HEK293 (cell line): ENCODE data around the gene GP1BB.

Experiments
- CTCF ChIA-PET: fragments of 350-600 bp; formaldehyde crosslinking; extraction: SDS; loops from one replicate; lab custom pipeline; 2021; ENCODE audit warnings: antibody characterized with exemption; lab: Yijun Ruan, JAX
- POLR2A ChIA-PET: fragments of 300-600 bp; formaldehyde crosslinking; extraction: SDS; loops from one replicate; lab custom pipeline; 2020; ENCODE audit warnings: antibody characterized with exemption, inconsistent platforms; lab: Yijun Ruan, JAX
- H3K27ac ChIP-seq: fragments of 200-500 bp; sonication (Bioruptor generic); 2 replicates; pipeline ENCODE4 v1.5.1; 2014; ENCODE audit warnings: low read depth, low read length, control low read depth, inconsistent platforms; ENCODE audit errors: extremely low read depth
- H3K36me3 ChIP-seq, 2 experiments: fragments of 200-500 bp in 1 of 2; sonication (Bioruptor generic) in 1 of 2; 1 replicate in 1 of 2; 2 replicates in 1 of 2; pipeline ENCODE4 v1.5.1; 2014 to 2017; ENCODE audit warnings: inconsistent platforms in 2 of 2, low read length in 2 of 2; ENCODE audit not compliant: control insufficient read depth in 2 of 2, insufficient read depth in 1 of 2
- H3K4me1 ChIP-seq: fragments of 200-500 bp; sonication (Bioruptor generic); 2 replicates; pipeline ENCODE4 v1.5.1; 2014; ENCODE audit warnings: mild to moderate bottlenecking, low read length, inconsistent platforms; ENCODE audit not compliant: control insufficient read depth, insufficient read depth
- H3K4me3 ChIP-seq: 2 replicates; pipeline ENCODE4 v1.5.1; 2011; ENCODE audit warnings: low read depth, mild to moderate bottlenecking, control low read depth, low read length, moderate library complexity
- H3K9me3 ChIP-seq: fragments of 200-500 bp; sonication (Bioruptor generic); 2 replicates; pipeline ENCODE4 v1.5.1; 2014; ENCODE audit warnings: low read depth, low read length, inconsistent platforms; ENCODE audit not compliant: control insufficient read depth, insufficient read depth
- BCL11A ChIP-seq: fragments of 450-650 bp; formaldehyde crosslinking; IDR thresholded peaks from 2 replicates; pipeline ENCODE4 v1.5.1; 2016; ENCODE audit warnings: low read depth, missing biosample characterization, missing genetic modification characterization
- GLIS1 ChIP-seq: fragments of 450-650 bp; formaldehyde crosslinking; IDR thresholded peaks from 2 replicates; pipeline ENCODE4 v1.5.1; 2016; ENCODE audit warnings: missing biosample characterization, missing genetic modification characterization
- RBAK ChIP-seq: fragments of 450-650 bp; formaldehyde crosslinking; IDR thresholded peaks from 2 replicates; pipeline ENCODE4 v1.5.1; 2016; ENCODE audit warnings: missing biosample characterization, missing genetic modification characterization
- SCRT1 ChIP-seq: fragments of 450-650 bp; formaldehyde crosslinking; IDR thresholded peaks from 2 replicates; pipeline ENCODE4 v1.5.1; 2016; ENCODE audit warnings: missing biosample characterization, missing genetic modification characterization, borderline replicate concordance
- ZFHX2 ChIP-seq: fragments of 450-650 bp; formaldehyde crosslinking; conservative IDR thresholded peaks from 2 replicates; pipeline ENCODE4 v1.5.1; 2016; ENCODE audit warnings: missing biosample characterization, missing genetic modification characterization
- ZIC2 ChIP-seq: fragments of 450-650 bp; formaldehyde crosslinking; IDR thresholded peaks from 2 replicates; pipeline ENCODE4 v1.5.1; 2016; ENCODE audit warnings: missing biosample characterization, missing genetic modification characterization
- ZNF10 ChIP-seq: fragments of 450-650 bp; formaldehyde crosslinking; IDR thresholded peaks from 2 replicates; pipeline ENCODE4 v1.5.1; 2017; ENCODE audit warnings: missing biosample characterization, missing genetic modification characterization
- ZNF132 ChIP-seq: fragments of 450-650 bp; formaldehyde crosslinking; IDR thresholded peaks from 2 replicates; pipeline ENCODE4 v1.5.1; 2017; ENCODE audit warnings: missing biosample characterization, missing genetic modification characterization, borderline replicate concordance
- ZNF266 ChIP-seq: fragments of 450-650 bp; formaldehyde crosslinking; IDR thresholded peaks from 2 replicates; pipeline ENCODE4 v1.5.1; 2016; ENCODE audit warnings: missing biosample characterization, missing genetic modification characterization, low read depth
- ZNF274 ChIP-seq, 2 experiments: fragments of 200-500 bp in 1 of 2; fragments of 450-650 bp in 1 of 2; sonication (Bioruptor generic) in 1 of 2; formaldehyde crosslinking in 1 of 2; IDR thresholded peaks; 2 replicates each; pipeline versions ENCODE4 v1.5.1 to v1.6.1; 2014 to 2016; ENCODE audit warnings: borderline replicate concordance in 1 of 2, inconsistent platforms in 1 of 2, low read length in 1 of 2, missing biosample characterization in 1 of 2, missing genetic modification characterization in 1 of 2
- ZNF394 ChIP-seq: fragments of 450-650 bp; formaldehyde crosslinking; IDR thresholded peaks from 2 replicates; pipeline ENCODE4 v1.5.1; 2016; ENCODE audit warnings: missing biosample characterization, missing genetic modification characterization, mild to moderate bottlenecking, moderate library complexity, borderline replicate concordance
- ZNF404 ChIP-seq: fragments of 450-650 bp; formaldehyde crosslinking; IDR thresholded peaks from 2 replicates; pipeline ENCODE4 v1.5.1; 2017; ENCODE audit warnings: missing biosample characterization, missing genetic modification characterization
- ZNF501 ChIP-seq: fragments of 450-650 bp; formaldehyde crosslinking; IDR thresholded peaks from 2 replicates; pipeline ENCODE4 v1.5.1; 2016; ENCODE audit warnings: missing biosample characterization, missing genetic modification characterization
- ZNF549 ChIP-seq: fragments of 450-650 bp; IDR thresholded peaks from 2 replicates; pipeline ENCODE4 v1.5.1; 2018; ENCODE audit warnings: missing biosample characterization, missing genetic modification characterization, mild to moderate bottlenecking, inconsistent platforms, moderate library complexity
- ZNF623 ChIP-seq: fragments of 450-650 bp; formaldehyde crosslinking; IDR thresholded peaks from 2 replicates; pipeline ENCODE4 v1.5.1; 2016; ENCODE audit warnings: missing biosample characterization, missing genetic modification characterization
- ZSCAN30 ChIP-seq: fragments of 450-650 bp; IDR thresholded peaks from 2 replicates; pipeline ENCODE4 v1.5.1; 2018; ENCODE audit warnings: missing biosample characterization, mild to moderate bottlenecking, missing genetic modification characterization, moderate library complexity
- TF ChIP-seq, protein P1 (sequence below): fragments of 450-650 bp; formaldehyde crosslinking; IDR thresholded peaks from 2 replicates; pipeline ENCODE4 v1.5.1; 2016; ENCODE audit warnings: missing biosample characterization, missing genetic modification characterization
- TF ChIP-seq, protein P2 (sequence below): fragments of 450-650 bp; formaldehyde crosslinking; IDR thresholded peaks from 2 replicates; pipeline ENCODE4 v1.5.1; 2017; ENCODE audit warnings: missing biosample characterization, missing genetic modification characterization
- TF ChIP-seq, protein P3 (sequence below): fragments of 450-650 bp; formaldehyde crosslinking; IDR thresholded peaks from 2 replicates; pipeline ENCODE4 v1.5.1; 2016; ENCODE audit warnings: missing biosample characterization, missing genetic modification characterization
- TF ChIP-seq, protein P4 (sequence below): fragments of 450-650 bp; formaldehyde crosslinking; IDR thresholded peaks from 2 replicates; pipeline ENCODE4 v1.5.1; 2016; ENCODE audit warnings: missing biosample characterization, missing genetic modification characterization, low read depth

Gene GP1BB

DNA sequence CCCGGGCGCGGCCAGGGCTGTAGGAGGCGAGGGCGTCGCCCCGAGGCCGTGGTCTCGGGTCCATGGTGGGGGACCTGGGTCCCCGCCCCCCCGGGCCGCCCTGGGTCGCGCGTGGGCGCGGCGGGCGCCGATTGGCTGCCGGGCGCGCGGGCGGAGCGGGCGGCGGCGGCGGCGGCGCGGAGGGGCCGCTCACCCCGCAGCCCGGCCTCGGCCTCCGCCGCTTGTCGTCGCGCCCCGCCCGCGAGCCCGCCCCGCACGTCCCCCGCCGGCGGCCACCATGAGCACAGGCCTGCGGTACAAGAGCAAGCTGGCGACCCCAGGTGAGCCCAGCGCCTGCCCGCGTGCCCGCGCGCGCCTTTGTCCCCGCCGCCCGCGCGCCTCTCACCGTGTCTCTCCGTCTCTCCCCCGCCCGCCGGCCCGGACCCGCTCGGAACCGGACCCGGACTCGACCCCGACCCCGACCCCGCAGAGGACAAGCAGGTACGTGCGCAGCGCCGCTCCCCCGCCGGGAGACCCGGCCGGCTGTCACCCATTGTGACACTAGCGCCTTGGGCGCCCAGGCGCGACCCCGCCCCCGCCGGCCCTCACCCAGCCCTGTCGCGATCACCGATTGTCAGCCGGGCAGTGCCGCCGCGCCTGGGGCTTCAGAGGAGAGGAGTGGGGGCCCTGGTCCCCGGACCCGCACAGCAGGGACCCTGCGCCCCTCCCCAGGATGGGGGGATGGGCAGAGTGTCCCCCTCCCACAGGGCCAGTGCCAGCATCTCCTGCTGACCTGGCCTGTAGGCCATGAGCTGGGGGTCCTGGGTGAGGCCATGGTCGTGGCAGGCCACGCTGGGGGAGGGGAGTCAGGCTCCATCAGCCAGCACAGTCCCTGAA, 8.8 kb upstream of the GP1BB start, which contains the start of gene SEPTIN5 (continued):
- TF ChIP-seq ZNF274 (IDR thresholded peaks at IDR 0.05; ENCODE audit: low read length) (no peak), ZNF274 (tag by site-specific recombination; IDR thresholded peaks at IDR 0.05; ENCODE audit: borderline replicate concordance) (no peak), RBAK (tag by site-specific recombination) (no peak), ZNF266 (tag by site-specific recombination) (no peak), ZFHX2 (peak; percentile 39), ZSCAN30 (tag by site-specific recombination) (no peak), ZNF501 (tag by site-specific recombination) (no peak), ZIC2 (tag by site-specific recombination) (peak; percentile 65; the same call in 1 of the 2 replicates), ZNF132 (tag by site-specific recombination) (no peak), SCRT1 (tag by site-specific recombination) (no peak), BCL11A (tag by site-specific recombination) (peak; percentile 37; the same call in 1 of the 2 replicates)
- TF ChIP-seq, protein P1, sequence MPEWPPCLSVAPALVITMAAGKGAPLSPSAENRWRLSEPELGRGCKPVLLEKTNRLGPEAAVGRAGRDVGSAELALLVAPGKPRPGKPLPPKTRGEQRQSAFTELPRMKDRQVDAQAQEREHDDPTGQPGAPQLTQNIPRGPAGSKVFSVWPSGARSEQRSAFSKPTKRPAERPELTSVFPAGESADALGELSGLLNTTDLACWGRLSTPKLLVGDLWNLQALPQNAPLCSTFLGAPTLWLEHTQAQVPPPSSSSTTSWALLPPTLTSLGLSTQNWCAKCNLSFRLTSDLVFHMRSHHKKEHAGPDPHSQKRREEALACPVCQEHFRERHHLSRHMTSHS (tag by site-specific recombination) = no peak
- TF ChIP-seq, protein P2, sequence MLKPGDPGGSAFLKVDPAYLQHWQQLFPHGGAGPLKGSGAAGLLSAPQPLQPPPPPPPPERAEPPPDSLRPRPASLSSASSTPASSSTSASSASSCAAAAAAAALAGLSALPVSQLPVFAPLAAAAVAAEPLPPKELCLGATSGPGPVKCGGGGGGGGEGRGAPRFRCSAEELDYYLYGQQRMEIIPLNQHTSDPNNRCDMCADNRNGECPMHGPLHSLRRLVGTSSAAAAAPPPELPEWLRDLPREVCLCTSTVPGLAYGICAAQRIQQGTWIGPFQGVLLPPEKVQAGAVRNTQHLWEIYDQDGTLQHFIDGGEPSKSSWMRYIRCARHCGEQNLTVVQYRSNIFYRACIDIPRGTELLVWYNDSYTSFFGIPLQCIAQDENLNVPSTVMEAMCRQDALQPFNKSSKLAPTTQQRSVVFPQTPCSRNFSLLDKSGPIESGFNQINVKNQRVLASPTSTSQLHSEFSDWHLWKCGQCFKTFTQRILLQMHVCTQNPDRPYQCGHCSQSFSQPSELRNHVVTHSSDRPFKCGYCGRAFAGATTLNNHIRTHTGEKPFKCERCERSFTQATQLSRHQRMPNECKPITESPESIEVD (tag by site-specific recombination) = no peak
- TF ChIP-seq, protein P3, sequence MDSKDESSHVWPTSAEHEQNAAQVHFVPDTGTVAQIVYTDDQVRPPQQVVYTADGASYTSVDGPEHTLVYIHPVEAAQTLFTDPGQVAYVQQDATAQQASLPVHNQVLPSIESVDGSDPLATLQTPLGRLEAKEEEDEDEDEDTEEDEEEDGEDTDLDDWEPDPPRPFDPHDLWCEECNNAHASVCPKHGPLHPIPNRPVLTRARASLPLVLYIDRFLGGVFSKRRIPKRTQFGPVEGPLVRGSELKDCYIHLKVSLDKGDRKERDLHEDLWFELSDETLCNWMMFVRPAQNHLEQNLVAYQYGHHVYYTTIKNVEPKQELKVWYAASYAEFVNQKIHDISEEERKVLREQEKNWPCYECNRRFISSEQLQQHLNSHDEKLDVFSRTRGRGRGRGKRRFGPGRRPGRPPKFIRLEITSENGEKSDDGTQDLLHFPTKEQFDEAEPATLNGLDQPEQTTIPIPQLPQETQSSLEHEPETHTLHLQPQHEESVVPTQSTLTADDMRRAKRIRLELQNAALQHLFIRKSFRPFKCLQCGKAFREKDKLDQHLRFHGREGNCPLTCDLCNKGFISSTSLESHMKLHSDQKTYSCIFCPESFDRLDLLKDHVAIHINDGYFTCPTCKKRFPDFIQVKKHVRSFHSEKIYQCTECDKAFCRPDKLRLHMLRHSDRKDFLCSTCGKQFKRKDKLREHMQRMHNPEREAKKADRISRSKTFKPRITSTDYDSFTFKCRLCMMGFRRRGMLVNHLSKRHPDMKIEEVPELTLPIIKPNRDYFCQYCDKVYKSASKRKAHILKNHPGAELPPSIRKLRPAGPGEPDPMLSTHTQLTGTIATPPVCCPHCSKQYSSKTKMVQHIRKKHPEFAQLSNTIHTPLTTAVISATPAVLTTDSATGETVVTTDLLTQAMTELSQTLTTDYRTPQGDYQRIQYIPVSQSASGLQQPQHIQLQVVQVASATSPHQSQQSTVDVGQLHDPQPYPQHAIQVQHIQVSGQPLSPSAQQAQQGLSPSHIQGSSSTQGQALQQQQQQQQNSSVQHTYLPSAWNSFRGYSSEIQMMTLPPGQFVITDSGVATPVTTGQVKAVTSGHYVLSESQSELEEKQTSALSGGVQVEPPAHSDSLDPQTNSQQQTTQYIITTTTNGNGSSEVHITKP (tag by site-specific recombination) = no peak
- TF ChIP-seq, all 188 proteins: peak for 20

DNA sequence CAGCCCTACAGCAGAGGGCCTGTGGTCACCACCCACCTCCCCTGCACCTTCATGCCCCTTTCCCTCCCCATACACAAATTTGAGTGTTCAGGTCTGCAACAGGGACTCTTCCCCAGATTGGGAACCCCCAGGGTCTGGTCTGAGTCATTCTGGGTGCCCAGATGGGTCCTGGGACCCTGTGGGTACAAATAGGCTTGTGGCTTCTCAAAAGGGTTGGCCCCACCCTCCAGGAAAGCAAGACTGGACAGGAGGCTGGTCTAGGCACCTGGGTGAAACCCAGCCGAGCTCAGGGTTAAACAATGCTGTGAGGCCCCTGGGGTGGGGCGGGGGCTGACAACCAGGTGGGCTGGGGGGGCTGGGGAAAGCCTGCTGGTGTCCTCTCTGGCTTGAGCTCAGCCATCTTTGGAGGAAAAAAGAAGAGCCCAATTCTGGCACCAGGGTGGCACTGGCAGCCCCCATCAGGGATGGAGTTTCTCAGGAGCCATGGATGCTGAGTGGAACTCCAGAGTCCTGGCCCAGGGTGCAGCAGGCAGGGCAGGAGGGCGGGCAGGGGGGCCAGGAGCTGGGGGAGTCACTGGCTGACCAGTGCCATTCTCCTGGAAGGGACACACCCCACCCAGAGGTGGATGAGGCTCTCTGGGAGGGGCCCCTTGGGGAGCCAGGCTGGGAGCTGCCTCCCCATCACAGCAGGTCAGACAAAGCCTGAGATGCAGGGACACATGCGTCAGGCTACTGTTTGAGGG, 8.0 kb upstream of the GP1BB start:
- no peak overlapping the region; the same call in 1 of the 2 replicates for H3K27ac ChIP-seq
- ChIA-PET POLR2A (no interaction called here), CTCF (interaction anchor here (0.6 to 1.7 kb wide), 3 partner anchors 9 to 15 kb away, joined by 3 to 6 read pairs (median 6); partner anchors contain the start of gene GP1BB)
- no peaks in the 10 kb centered on the region; the same call in 1 of the 2 replicates for H3K4me1 ChIP-seq
- H3K4me3 ChIP-seq = peak overlapping the region; percentile 53
- H3K36me3 ChIP-seq = peaks cover 0 to 11% of the 10 kb centered on the region in 2 experiments; a peak in 1 of 3 replicates
- H3K9me3 ChIP-seq = no peaks in the 10 kb centered on the region
- TF ChIP-seq ZNF549 (tag by site-specific recombination) = no peak
- TF ChIP-seq, protein P4, sequence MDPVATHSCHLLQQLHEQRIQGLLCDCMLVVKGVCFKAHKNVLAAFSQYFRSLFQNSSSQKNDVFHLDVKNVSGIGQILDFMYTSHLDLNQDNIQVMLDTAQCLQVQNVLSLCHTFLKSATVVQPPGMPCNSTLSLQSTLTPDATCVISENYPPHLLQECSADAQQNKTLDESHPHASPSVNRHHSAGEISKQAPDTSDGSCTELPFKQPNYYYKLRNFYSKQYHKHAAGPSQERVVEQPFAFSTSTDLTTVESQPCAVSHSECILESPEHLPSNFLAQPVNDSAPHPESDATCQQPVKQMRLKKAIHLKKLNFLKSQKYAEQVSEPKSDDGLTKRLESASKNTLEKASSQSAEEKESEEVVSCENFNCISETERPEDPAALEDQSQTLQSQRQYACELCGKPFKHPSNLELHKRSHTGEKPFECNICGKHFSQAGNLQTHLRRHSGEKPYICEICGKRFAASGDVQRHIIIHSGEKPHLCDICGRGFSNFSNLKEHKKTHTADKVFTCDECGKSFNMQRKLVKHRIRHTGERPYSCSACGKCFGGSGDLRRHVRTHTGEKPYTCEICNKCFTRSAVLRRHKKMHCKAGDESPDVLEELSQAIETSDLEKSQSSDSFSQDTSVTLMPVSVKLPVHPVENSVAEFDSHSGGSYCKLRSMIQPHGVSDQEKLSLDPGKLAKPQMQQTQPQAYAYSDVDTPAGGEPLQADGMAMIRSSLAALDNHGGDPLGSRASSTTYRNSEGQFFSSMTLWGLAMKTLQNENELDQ (tag by site-specific recombination) = no peak
- 0 out of 2 replicates have a peak, but pooled peaks have one; percentile 5 for TF ChIP-seq ZFHX2
- TF ChIP-seq GLIS1 (tag by site-specific recombination) = peak; percentile 38; the same call in 1 of the 2 replicates
- TF ChIP-seq, protein P3 (tag by site-specific recombination) = peak; percentile 82
- TF ChIP-seq ZNF10 (tag by site-specific recombination) = no peak
- no peak for TF ChIP-seq ZNF404 (tag by site-specific recombination)
- TF ChIP-seq ZNF394 (tag by site-specific recombination) = no peak
- TF ChIP-seq ZNF623 (tag by site-specific recombination) = peak; percentile 53
